Activated CD8-positive, alpha-beta T cell treated with anti-CD3 and anti-CD28 coated beads for 36 hours (primary cell): ENCODE data around the gene RIPPLY2. TPM values are rescaled to one million over a fixed set of nuclear protein-coding genes. Genes with fewer than 3 reads are reported as not detected.
"Not testable (repeated sequence)": the region's sequence is repeated elsewhere in the genome, so short reads cannot be mapped to it uniquely, and the experiment has no call there.

Experiments
- ATAC-seq: fragments of 200-7000 bp; cut with Tn5 transposase; one replicate; pipeline ENCODE4 v1.10.0; 2021; ENCODE audit warnings: mild to moderate bottlenecking, moderate library complexity
- CTCF ChIA-PET: fragments of 350-600 bp; sonication (Branson Sonifier 250); formaldehyde crosslinking; loops from one replicate; lab custom pipeline; 2021; ENCODE audit warnings: antibody characterized with exemption; lab: Charles Lee
- POLR2A ChIA-PET: fragments of 350-600 bp; sonication (Branson Sonifier 250); formaldehyde crosslinking; loops from one replicate; lab custom pipeline; 2021; ENCODE audit warnings: antibody characterized with exemption; lab: Charles Lee
- DNase-seq: peaks from one replicate; pipeline ENCODE4 v3.0.0-alpha.2; 2020
- H3K27ac Mint-ChIP-seq: one replicate; pipeline ENCODE4 v1.8.0; 2021; ENCODE audit warnings: mild to moderate bottlenecking, mixed read lengths
- H3K27me3 Mint-ChIP-seq: one replicate; pipeline ENCODE4 v1.8.0; 2021; ENCODE audit warnings: mixed read lengths
- H3K36me3 Mint-ChIP-seq: one replicate; pipeline ENCODE4 v1.8.0; 2021; ENCODE audit warnings: low read depth, mixed read lengths
- H3K4me1 Mint-ChIP-seq: one replicate; pipeline ENCODE4 v1.8.0; 2021; ENCODE audit warnings: low read depth, mixed read lengths
- H3K4me3 Mint-ChIP-seq: one replicate; pipeline ENCODE4 v1.8.0; 2021; ENCODE audit warnings: mild to moderate bottlenecking, moderate library complexity, mixed read lengths
- H3K9me3 Mint-ChIP-seq: one replicate; pipeline ENCODE4 v1.8.0; 2021; ENCODE audit warnings: mixed read lengths
- intact Hi-C: fragments of 100-400 bp; cut with micrococcal nuclease; formaldehyde crosslinking; loops from one replicate; pipeline ENCODE4 v1.10.0; 2022
- total RNA-seq, 2 experiments: library from RNA; stranded (reverse); gene quantifications; one replicate each; pipeline ENCODE4 v1.2.3, GENCODE V29; 2021
- TF ChIP-seq, protein P1 (sequence below): fragments of 200-600 bp; IDR thresholded peaks from one replicate; pipeline ENCODE4 v1.8.0; 2022; ENCODE audit warnings: antibody characterized with exemption, mild to moderate bottlenecking

Gene RIPPLY2
- not detected for total RNA-seq

- H3K4me1 Mint-ChIP-seq: peaks cover 5% of the 10 kb centered on the region
- TF ChIP-seq, protein P1, sequence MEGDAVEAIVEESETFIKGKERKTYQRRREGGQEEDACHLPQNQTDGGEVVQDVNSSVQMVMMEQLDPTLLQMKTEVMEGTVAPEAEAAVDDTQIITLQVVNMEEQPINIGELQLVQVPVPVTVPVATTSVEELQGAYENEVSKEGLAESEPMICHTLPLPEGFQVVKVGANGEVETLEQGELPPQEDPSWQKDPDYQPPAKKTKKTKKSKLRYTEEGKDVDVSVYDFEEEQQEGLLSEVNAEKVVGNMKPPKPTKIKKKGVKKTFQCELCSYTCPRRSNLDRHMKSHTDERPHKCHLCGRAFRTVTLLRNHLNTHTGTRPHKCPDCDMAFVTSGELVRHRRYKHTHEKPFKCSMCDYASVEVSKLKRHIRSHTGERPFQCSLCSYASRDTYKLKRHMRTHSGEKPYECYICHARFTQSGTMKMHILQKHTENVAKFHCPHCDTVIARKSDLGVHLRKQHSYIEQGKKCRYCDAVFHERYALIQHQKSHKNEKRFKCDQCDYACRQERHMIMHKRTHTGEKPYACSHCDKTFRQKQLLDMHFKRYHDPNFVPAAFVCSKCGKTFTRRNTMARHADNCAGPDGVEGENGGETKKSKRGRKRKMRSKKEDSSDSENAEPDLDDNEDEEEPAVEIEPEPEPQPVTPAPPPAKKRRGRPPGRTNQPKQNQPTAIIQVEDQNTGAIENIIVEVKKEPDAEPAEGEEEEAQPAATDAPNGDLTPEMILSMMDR: no peak
- CTCF ChIA-PET: no interaction called here
- peak within 1 kb of the TSS; percentile 63 for H3K4me3 Mint-ChIP-seq
- H3K27ac Mint-ChIP-seq: no peak within 1 kb of the TSS
- intact Hi-C loops: loop anchor here (10.0 kb wide), 1 partner anchor 911 kb away; the partner anchor contains the start of gene TBX18
- ATAC-seq: peak; percentile 74
- POLR2A ChIA-PET: no interaction called here
- H3K27me3 Mint-ChIP-seq: peaks cover 57% of the 10 kb centered on the region
- H3K9me3 Mint-ChIP-seq: no peaks in the 10 kb centered on the region
- DNase-seq: peak; percentile 12
- no peaks in the 10 kb centered on the region for H3K36me3 Mint-ChIP-seq
Observed at GRCh38 chr6:83853178-83854000, at the start of gene RIPPLY2. Gene RIPPLY2, plus strand, starts transcription at chr6:83853360. Its CDS starts 57 bp downstream, at chr6:83853417.

- DNase-seq, POLR2A ChIA-PET, intact Hi-C loops, ATAC-seq, H3K27me3 Mint-ChIP-seq, H3K27ac Mint-ChIP-seq, H3K4me3 Mint-ChIP-seq, H3K4me1 Mint-ChIP-seq, H3K36me3 Mint-ChIP-seq, CTCF ChIA-PET, H3K9me3 Mint-ChIP-seq: not testable (repeated sequence)
Observed at GRCh38 chr6:83803492-83803891, 49.7 kb upstream of the RIPPLY2 start.

DNA sequence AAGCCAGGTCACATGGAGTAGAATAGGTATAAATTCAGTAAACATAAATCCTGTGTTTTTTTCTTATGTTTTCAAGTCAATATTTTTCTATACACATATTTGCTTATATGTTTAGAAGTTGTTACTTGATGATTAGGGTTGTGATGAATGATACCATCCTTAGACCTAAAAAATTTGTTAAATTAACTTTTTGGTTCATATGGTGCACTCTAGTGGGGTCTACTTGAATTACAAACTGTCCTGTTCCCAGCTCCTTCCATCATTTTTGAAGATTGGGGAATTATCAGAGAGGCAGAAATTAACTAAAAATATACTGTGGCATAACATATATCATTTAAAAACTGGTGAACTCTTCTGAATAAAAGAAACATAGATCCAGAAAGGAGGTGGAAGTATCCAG, 48.3 kb upstream of the RIPPLY2 start:
- POLR2A ChIA-PET: no interaction called here
- H3K4me3 Mint-ChIP-seq: no peak overlapping the region
- CTCF ChIA-PET: no interaction called here
- intact Hi-C loops: no loop called here
- no peak for ATAC-seq
- TF ChIP-seq, protein P1: no peak
- DNase-seq: no peak
- no peaks in the 10 kb centered on the region for H3K36me3 Mint-ChIP-seq
- H3K9me3 Mint-ChIP-seq: no peaks in the 10 kb centered on the region
- no peaks in the 10 kb centered on the region for H3K4me1 Mint-ChIP-seq
- peaks cover 5% of the 10 kb centered on the region for H3K27me3 Mint-ChIP-seq
- no peak overlapping the region for H3K27ac Mint-ChIP-seq

DNA sequence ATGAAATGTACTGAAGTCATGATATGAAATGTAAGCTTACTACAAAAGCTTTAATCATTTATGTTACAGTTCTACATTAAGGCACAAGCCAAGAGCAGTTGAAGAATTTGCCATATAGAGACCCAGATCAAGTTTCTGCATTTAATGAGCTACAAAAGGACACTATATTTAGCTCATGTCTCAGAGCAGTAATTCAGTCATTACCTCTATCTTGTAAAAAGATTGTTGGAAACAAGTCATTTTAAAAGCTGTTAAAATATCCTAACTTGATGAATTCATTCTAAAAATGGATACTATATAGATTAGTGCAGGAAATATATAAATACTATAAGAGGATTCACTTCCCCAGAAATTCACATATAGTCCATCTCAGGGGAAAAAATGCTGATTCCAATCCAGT, 45.2 kb upstream of the RIPPLY2 start:
- POLR2A ChIA-PET: interaction anchor here (1.4 kb wide), 1 partner anchor 42 kb away, joined by 4 read pairs; no protein-coding TSS in a partner anchor
- no peak overlapping the region for H3K4me3 Mint-ChIP-seq
- H3K27me3 Mint-ChIP-seq: peaks cover 5% of the 10 kb centered on the region
- no peak for ATAC-seq
- DNase-seq: no peak
- TF ChIP-seq, protein P1: no peak
- H3K9me3 Mint-ChIP-seq: no peaks in the 10 kb centered on the region
- no peaks in the 10 kb centered on the region for H3K36me3 Mint-ChIP-seq
- H3K4me1 Mint-ChIP-seq: no peaks in the 10 kb centered on the region
- no peak overlapping the region for H3K27ac Mint-ChIP-seq
- intact Hi-C loops: no loop called here
- CTCF ChIA-PET: no interaction called here

- peaks cover 4% of the 10 kb centered on the region for H3K27me3 Mint-ChIP-seq
- TF ChIP-seq, protein P1: no peak
- DNase-seq: no peak
- POLR2A ChIA-PET: no interaction called here
- no peaks in the 10 kb centered on the region for H3K4me1 Mint-ChIP-seq
- no peaks in the 10 kb centered on the region for H3K36me3 Mint-ChIP-seq
- intact Hi-C loops: no loop called here
- ATAC-seq: no peak
- CTCF ChIA-PET: no interaction called here
- no peak overlapping the region for H3K27ac Mint-ChIP-seq
- no peaks in the 10 kb centered on the region for H3K9me3 Mint-ChIP-seq
- H3K4me3 Mint-ChIP-seq: no peak overlapping the region
Observed at GRCh38 chr6:83808926-83809325, 44.2 kb upstream of the RIPPLY2 start.
